Fibroblast of the aortic adventitia (primary cell): ENCODE measurements around the gene GPC6. TPM values are rescaled to one million over a fixed set of nuclear protein-coding genes. Genes with fewer than 3 reads are reported as not detected.

Source experiments
- DNase-seq: peaks from one replicate; pipeline ENCODE4 v3.0.0-alpha.2; 2010; ENCODE audit warnings: low read depth
- H3K4me3 ChIP-seq: 2 replicates; pipeline ENCODE4 v1.5.1; 2011; ENCODE audit warnings: low read depth, mild to moderate bottlenecking, control low read depth, low read length, moderate library complexity
- CTCF ChIP-seq: IDR thresholded peaks from 2 replicates; pipeline ENCODE4 v1.5.1; 2011; ENCODE audit warnings: mild to moderate bottlenecking, low read length, control low read depth, inconsistent platforms; ENCODE audit not compliant: insufficient read depth
- total RNA-seq: library from RNA; depleted of rRNA; stranded (reverse); fragments of >200 nt; gene quantifications from 2 replicates; pipeline ENCODE4 v1.2.3, GENCODE V29; 2012; ENCODE audit warnings: low replicate concordance

Gene GPC6
- total RNA-seq, 1 donor: 92.6 TPM

GRCh38 chr13:93522501-93522900, 295.9 kb downstream of the GPC6 start:
- peak; percentile 56 for DNase-seq
- no peak overlapping the region for H3K4me3 ChIP-seq
- TF ChIP-seq CTCF: no peak

GRCh38 chr13:93525087-93525486, 298.5 kb downstream of the GPC6 start:
- H3K4me3 ChIP-seq: no peak overlapping the region
- TF ChIP-seq CTCF: no peak
- no peak for DNase-seq

GRCh38 chr13:93527748-93528297, 301.2 kb downstream of the GPC6 start:
- TF ChIP-seq CTCF: no peak
- no peak overlapping the region for H3K4me3 ChIP-seq
- no peak for DNase-seq

- TF ChIP-seq CTCF: no peak
- H3K4me3 ChIP-seq: no peak overlapping the region
- DNase-seq: no peak
These were observed 303.4 kb downstream of the GPC6 start for GRCh38 chr13:93529961-93530360.

GRCh38 chr13:93534181-93534700, 307.6 kb downstream of the GPC6 start:
- TF ChIP-seq CTCF: no peak
- peak; percentile 35 for DNase-seq
- H3K4me3 ChIP-seq: no peak overlapping the region

GRCh38 chr13:93535251-93535650, 308.6 kb downstream of the GPC6 start:
- peak; percentile 51 for DNase-seq
- H3K4me3 ChIP-seq: no peak overlapping the region
- no peak for TF ChIP-seq CTCF

- no peak overlapping the region for H3K4me3 ChIP-seq
- TF ChIP-seq CTCF: no peak
- DNase-seq: no peak
These were observed 313.3 kb downstream of the GPC6 start for GRCh38 chr13:93539914-93540313.
